ENCODE data around the gene BOC. TPM values are rescaled to one million over a fixed set of nuclear protein-coding genes. Genes with fewer than 3 reads are reported as not detected.

Gene BOC
- total RNA-seq, 1 donor from 2014 or later = 4.7 TPM

DNA sequence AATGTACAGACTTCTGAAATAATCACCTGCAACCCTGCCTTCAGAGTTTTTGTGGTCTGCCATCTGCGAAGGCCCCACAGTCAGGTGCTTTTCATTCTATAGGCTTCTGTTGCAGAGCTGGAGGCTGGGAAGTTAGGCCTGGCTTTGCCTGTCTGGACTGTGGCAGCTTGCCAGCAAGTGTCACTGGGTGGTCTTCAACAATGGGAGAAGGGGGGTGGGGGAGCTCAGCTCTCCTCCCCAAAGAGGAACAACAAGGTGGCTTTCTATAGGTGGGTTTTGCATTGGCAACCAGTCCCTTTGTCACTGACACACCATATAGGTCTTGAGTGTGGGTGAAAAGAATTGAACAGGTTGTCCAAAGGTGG lies 7.3 kb downstream of the BOC start:
- TF ChIP-seq, protein P1, sequence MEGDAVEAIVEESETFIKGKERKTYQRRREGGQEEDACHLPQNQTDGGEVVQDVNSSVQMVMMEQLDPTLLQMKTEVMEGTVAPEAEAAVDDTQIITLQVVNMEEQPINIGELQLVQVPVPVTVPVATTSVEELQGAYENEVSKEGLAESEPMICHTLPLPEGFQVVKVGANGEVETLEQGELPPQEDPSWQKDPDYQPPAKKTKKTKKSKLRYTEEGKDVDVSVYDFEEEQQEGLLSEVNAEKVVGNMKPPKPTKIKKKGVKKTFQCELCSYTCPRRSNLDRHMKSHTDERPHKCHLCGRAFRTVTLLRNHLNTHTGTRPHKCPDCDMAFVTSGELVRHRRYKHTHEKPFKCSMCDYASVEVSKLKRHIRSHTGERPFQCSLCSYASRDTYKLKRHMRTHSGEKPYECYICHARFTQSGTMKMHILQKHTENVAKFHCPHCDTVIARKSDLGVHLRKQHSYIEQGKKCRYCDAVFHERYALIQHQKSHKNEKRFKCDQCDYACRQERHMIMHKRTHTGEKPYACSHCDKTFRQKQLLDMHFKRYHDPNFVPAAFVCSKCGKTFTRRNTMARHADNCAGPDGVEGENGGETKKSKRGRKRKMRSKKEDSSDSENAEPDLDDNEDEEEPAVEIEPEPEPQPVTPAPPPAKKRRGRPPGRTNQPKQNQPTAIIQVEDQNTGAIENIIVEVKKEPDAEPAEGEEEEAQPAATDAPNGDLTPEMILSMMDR (IDR thresholded peaks at IDR 0.05; ENCODE audit: insufficient read depth, low read length, poor library complexity, severe bottlenecking) = no peak
- no peaks in the 10 kb centered on the region for H3K36me3 ChIP-seq (ENCODE audit: control insufficient read depth, insufficient read depth, low read length)
- no peaks in the 10 kb centered on the region for H3K27me3 ChIP-seq (ENCODE audit: control insufficient read depth, insufficient read depth, low read length)
- DNase-seq (ENCODE audit: low read depth) = no peak
- no peak overlapping the region for H3K4me3 ChIP-seq (ENCODE audit: low read depth, low read length)

DNA sequence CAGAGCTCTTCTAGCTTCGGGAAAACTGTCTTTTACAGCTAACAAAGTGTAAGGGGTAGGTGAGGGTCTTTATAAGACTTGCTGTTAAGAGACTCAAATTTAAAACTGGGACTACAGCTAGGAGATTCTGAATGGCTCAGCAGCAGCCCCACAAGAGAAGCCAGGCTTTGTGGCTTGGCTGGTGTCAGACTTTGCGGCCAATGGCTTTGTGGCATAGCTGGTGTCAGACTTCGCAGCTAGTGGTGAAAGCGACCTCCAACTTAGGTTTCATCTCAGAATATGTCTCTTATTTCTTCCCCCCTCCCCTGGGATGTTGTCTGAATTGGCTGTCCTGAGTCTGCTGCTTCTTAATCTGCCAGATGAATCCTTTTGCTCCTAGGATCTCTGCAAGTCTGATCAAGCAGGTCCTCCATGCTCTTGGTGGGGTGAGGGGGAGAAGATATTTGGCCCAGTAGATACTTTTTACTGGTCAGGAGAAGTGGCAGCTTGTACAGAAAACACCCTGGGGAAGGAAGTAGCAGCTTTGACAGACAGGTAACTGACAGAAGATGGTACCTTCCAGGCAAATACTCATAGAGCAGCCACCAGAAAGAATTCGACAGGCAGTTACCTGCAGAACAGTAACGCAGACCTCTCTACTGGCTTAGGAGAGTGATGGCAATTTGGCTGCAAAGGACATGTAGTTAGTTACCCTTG lies 8.4 kb downstream of the BOC start:
- TF ChIP-seq, protein P1 (IDR thresholded peaks at IDR 0.05; ENCODE audit: insufficient read depth, low read length, poor library complexity, severe bottlenecking) = no peak
- no peak overlapping the region for H3K4me3 ChIP-seq (ENCODE audit: low read depth, low read length)
- DNase-seq (ENCODE audit: low read depth) = no peak
- H3K36me3 ChIP-seq (ENCODE audit: control insufficient read depth, insufficient read depth, low read length) = no peaks in the 10 kb centered on the region
- H3K27me3 ChIP-seq (ENCODE audit: control insufficient read depth, insufficient read depth, low read length) = no peaks in the 10 kb centered on the region

DNA sequence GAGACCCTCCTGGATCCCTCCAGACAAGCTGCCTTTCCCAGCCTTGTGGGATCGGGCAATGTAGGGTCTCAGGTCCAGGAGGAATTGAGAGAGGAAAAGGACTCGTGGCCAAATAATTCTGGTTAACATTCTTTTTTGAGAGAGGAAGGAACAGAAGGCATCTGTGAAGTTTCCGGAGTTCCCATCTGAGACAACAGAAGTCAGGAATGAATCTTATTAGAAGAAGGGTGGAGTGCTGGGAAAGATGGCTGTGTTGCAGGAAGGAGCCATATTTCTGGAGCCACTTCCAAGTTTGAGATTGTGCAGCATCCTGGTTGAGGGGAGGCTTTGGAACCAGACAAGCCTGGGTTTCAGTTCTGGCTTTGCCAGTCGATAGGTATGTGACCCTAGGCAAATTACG lies 9.4 kb downstream of the BOC start:
- TF ChIP-seq, protein P1 (IDR thresholded peaks at IDR 0.05; ENCODE audit: insufficient read depth, low read length, poor library complexity, severe bottlenecking) = no peak
- DNase-seq (ENCODE audit: low read depth) = no peak
- Histone ChIP-seq H3K27me3 (ENCODE audit: control insufficient read depth, insufficient read depth, low read length) (no peaks in the 10 kb centered on the region), H3K36me3 (ENCODE audit: control insufficient read depth, insufficient read depth, low read length) (no peaks in the 10 kb centered on the region), H3K4me3 (ENCODE audit: low read depth, low read length) (no peak overlapping the region)

DNA sequence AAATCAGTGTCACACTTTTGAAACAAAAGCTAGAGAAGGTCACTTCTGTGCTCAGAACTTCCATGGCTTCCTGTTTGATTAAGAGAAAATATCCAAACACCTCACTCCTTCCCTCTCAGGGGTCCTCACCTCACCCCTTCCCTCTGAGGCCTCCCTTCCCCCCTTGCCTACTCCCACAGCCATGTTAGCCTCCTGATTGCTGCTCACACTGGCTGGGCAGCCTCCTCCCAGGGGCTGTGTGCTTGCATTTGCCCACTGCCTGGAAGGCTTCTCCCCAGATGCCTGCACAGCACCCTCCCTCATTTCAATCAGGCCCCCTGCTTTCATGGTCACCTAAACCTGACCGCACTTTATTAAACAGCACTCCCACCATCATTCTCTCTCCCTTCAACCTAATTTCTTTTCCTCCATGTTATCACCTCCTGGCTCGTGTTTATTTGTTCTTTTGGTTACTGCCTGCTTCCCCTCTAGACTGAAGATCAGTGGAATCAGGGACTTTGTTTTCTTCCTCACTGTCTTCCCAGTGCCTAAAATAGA lies 10.4 kb downstream of the BOC start:
- no peaks in the 10 kb centered on the region for H3K36me3 ChIP-seq (ENCODE audit: control insufficient read depth, insufficient read depth, low read length)
- no peak for DNase-seq (ENCODE audit: low read depth)
- no peaks in the 10 kb centered on the region for H3K27me3 ChIP-seq (ENCODE audit: control insufficient read depth, insufficient read depth, low read length)
- TF ChIP-seq, protein P1 (IDR thresholded peaks at IDR 0.05; ENCODE audit: insufficient read depth, low read length, poor library complexity, severe bottlenecking) = no peak
- H3K4me3 ChIP-seq (ENCODE audit: low read depth, low read length) = no peak overlapping the region

DNA sequence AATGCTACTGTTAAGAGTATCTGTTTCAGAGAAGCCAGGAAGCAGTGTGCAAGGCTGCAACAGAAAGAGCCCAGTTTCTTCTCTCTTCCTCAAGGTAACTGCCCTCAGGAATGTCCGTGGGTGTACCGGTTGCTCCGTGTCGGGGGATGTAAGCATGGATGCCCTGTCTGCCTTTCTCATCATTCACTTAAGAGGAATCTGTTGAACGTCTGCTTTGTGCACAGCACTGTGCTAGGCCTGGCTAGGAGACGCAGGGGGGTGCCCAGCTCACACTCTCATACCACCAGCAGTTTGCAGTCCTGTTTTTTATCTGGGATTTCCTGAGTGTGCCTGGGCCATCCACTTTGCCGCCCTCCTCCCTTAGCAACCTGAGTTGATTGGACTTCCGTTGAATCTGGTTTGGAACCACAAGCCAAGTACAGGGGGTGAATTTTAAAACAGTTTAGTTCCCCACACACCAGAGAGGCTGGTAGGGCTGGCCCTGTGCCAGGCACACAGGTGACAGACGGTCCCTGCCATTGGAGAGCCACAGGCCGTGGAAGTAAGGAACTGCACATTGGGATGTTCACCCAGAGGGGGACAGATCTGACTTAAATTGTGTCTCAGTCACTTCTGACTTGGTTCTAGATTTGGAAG lies 11.2 kb downstream of the BOC start:
- H3K27me3 ChIP-seq (ENCODE audit: control insufficient read depth, insufficient read depth, low read length) = no peaks in the 10 kb centered on the region
- no peak for DNase-seq (ENCODE audit: low read depth)
- H3K36me3 ChIP-seq (ENCODE audit: control insufficient read depth, insufficient read depth, low read length) = no peaks in the 10 kb centered on the region
- no peak overlapping the region for H3K4me3 ChIP-seq (ENCODE audit: low read depth, low read length)
- TF ChIP-seq, protein P1 (IDR thresholded peaks at IDR 0.05; ENCODE audit: insufficient read depth, low read length, poor library complexity, severe bottlenecking) = no peak

Measured in kidney epithelial cell (primary cell).